BLaER1 (cell line): Measurements from ENCODE around the gene VOPP1.
"Not testable (repeated sequence)": the region's sequence is repeated elsewhere in the genome, so short reads cannot be mapped to it uniquely, and the experiment has no call there.

Experiments
- H3K27ac ChIP-seq: shearing (Covaris generic); formaldehyde crosslinking; 2 replicates; pipeline ENCODE4 v1.8.1; 2022
- H3K27me3 ChIP-seq: shearing (Covaris generic); formaldehyde crosslinking; 2 replicates; pipeline ENCODE4 v1.8.1; 2022
- H3K36me3 ChIP-seq: shearing (Covaris generic); formaldehyde crosslinking; 2 replicates; pipeline ENCODE4 v1.8.1; 2022
- H3K4me1 ChIP-seq: shearing (Covaris generic); formaldehyde crosslinking; 2 replicates; pipeline ENCODE4 v1.8.1; 2022
- H3K4me2 ChIP-seq: shearing (Covaris generic); formaldehyde crosslinking; 2 replicates; pipeline ENCODE4 v1.8.1; 2022
- H3K4me3 ChIP-seq: shearing (Covaris generic); formaldehyde crosslinking; 2 replicates; pipeline ENCODE4 v1.8.1; 2022
- H3K9ac ChIP-seq: shearing (Covaris generic); formaldehyde crosslinking; 2 replicates; pipeline ENCODE4 v1.8.1; 2022
- H3K9me3 ChIP-seq: shearing (Covaris generic); formaldehyde crosslinking; 2 replicates; pipeline ENCODE4 v1.8.1; 2022
- H4K20me1 ChIP-seq: shearing (Covaris generic); formaldehyde crosslinking; 2 replicates; pipeline ENCODE4 v1.8.1; 2022
- Cebpa-rat ChIP-seq: shearing (Covaris generic); IDR thresholded peaks from 2 replicates; pipeline ENCODE4 v1.8.1; 2022

VOPP1 gene, protein sequence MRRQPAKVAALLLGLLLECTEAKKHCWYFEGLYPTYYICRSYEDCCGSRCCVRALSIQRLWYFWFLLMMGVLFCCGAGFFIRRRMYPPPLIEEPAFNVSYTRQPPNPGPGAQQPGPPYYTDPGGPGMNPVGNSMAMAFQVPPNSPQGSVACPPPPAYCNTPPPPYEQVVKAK

DNA sequence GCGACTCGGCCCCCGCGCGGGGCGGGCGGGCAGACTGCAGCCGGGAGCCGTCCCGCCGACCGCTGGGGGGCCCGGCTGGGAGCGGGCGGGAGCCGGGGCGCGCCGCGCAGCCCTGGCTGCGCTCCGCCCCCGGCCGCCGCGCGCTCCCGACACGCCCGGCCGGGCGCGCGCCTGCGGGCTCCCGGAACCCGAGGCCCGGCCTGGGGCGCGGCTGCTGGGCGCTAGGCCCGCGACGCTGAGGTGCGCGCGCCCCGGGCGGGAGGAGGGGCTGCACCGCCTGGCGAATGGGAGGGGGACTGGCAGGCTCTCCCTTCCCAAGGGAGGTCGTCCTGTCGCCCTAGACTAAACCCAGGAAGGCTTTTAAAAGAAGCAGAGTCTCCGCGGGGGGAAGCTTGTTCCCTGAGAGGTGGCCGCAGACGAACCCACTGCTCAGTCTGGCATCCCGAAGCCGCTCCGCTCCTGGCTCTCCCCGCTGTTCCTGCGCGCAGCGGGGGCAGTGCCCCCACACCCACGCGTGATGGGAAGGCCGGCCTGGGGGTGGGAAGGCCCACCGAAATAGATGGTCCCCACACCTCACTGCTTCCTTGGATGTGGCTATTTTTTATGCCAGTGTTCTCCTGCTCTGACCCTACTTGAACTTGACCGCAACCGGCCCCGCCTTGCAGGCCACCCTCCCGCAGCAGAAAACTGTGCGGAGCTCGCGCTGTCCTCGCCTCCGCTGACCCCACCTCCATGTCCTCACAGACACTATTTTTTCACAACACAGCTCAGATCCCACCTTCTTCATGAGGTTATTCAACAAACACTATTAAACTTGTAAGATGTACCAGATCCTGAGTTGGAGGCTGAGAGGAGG, at the start of gene VOPP1:
Gene VOPP1 (minus strand): TSS at position 125 of the 856 bp plus-strand sequence. CDS start 178 bp downstream, outside the sequence.
- Histone ChIP-seq H3K4me3 (peak within 1 kb of the TSS; percentile 95), H3K27ac (peak within 1 kb of the TSS; percentile 91), H3K36me3 (no peaks in the 10 kb centered on the region), H3K4me1 (peaks cover 55% of the 10 kb centered on the region), H3K4me2 (peak within 1 kb of the TSS; percentile 96), H3K9me3 (no peaks in the 10 kb centered on the region), H4K20me1 (peaks cover 37% of the 10 kb centered on the region), H3K27me3 (no peaks in the 10 kb centered on the region), H3K9ac (peak within 1 kb of the TSS; percentile 94)
- no peak for TF ChIP-seq Cebpa-rat

DNA sequence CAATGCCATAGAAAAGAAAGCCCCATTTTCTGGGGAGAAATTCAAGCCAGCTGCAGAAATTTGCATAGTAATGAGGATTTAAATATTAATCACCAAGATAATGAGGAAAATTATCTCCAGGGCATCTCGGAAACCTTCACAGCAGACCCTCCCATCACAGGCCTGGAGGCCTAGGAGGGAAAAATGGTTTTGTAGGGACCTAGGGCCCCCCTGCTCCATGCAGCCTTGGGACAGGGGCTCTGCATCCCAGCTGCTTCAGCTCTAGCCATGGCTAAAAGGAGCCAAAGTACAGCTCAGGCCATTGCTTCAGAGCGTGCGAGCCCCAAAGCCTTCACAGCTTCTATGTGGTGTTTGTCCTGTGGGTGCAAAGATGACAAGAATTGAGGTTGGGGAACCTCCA, 46.6 kb upstream of the VOPP1 start:
- no peaks in the 10 kb centered on the region for H3K36me3 ChIP-seq
- TF ChIP-seq Cebpa-rat: no peak
- no peaks in the 10 kb centered on the region for H3K27me3 ChIP-seq
- peaks cover 26% of the 10 kb centered on the region for H3K4me1 ChIP-seq
- H3K9ac ChIP-seq: no peak overlapping the region
- H4K20me1 ChIP-seq: no peaks in the 10 kb centered on the region
- H3K4me3 ChIP-seq: no peak overlapping the region
- H3K4me2 ChIP-seq: no peak overlapping the region
- peaks cover 39% of the 10 kb centered on the region for H3K9me3 ChIP-seq
- H3K27ac ChIP-seq: no peak overlapping the region

DNA sequence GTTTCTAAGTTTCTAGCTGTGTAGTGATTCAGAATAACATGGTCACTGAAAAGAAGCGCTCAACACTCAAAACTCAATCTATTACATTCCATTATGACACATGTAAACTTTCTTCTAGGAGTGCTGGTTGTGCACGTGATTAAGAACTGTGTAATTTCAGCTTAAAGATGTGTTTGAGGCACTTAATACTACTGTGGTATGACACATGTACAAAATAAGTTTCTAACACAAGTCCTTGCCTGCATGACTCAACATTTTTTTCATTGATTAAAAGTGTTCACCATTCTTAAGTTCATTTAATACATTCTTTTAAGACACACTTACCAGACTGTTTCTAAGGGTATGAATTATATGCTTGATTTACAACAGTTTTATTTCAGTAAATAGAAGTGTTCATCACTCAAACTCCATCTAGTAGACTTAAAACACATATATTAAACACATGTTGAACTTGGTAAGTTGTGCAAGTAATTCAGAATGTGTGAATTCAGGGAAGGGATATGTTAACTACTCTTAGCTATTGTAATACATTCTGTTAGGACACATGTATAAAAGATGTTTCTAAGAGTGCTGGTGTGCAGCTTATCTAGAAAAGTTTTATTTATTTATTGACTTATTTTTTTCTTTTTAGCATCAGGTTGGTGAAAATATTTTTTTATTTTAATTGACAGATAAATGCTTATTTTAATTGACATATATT, 42.2 kb upstream of the VOPP1 start:
- not testable (repeated sequence) for H3K4me2 ChIP-seq, H3K9ac ChIP-seq, H3K4me1 ChIP-seq, H4K20me1 ChIP-seq, H3K27me3 ChIP-seq, H3K4me3 ChIP-seq, H3K36me3 ChIP-seq, H3K27ac ChIP-seq
- peaks cover 18% of the 10 kb centered on the region for H3K9me3 ChIP-seq

DNA sequence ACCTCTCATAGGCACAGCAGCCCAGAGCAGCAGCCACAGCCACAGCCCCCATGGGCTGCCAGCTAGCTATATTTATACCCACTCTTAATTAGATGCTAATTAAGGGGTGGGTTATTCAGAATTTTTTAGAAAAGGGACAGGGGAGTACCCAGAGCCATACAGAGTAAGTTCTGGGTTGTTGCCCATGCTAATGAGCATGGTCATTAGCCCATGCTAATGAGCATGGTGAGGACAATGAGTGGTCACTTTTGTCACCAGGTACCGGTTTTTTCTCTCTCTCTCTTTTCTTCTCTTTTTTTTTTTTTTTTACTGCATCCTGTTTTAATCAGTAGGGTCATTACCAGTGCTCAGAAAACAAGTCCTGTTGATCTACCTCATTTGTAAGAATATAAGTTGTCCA, 37.4 kb upstream of the VOPP1 start:
- H3K27ac ChIP-seq, H4K20me1 ChIP-seq, H3K4me1 ChIP-seq, H3K9ac ChIP-seq, H3K4me2 ChIP-seq, H3K9me3 ChIP-seq, H3K4me3 ChIP-seq, H3K27me3 ChIP-seq, H3K36me3 ChIP-seq: not testable (repeated sequence)

DNA sequence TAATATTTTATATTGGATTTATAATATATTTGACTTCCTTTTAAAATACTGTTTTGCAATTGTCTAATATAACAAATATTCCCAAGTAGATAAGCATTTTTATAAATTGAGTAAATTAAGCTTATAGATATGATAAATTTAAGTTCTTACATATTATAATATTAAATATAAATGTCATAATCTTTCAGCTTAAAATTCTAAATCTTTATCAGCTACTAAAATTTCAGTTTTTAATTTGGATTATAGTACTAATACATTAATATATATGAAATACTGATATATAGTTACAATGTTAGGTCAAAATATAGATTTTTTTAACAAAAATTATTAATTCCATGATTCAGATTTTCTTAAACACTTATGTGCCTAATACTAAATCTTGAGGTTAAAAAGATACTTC, 33.4 kb upstream of the VOPP1 start:
- not testable (repeated sequence) for H3K4me3 ChIP-seq, H3K36me3 ChIP-seq, H3K4me2 ChIP-seq, H4K20me1 ChIP-seq, H3K9me3 ChIP-seq, H3K27me3 ChIP-seq, H3K4me1 ChIP-seq, H3K27ac ChIP-seq, H3K9ac ChIP-seq

DNA sequence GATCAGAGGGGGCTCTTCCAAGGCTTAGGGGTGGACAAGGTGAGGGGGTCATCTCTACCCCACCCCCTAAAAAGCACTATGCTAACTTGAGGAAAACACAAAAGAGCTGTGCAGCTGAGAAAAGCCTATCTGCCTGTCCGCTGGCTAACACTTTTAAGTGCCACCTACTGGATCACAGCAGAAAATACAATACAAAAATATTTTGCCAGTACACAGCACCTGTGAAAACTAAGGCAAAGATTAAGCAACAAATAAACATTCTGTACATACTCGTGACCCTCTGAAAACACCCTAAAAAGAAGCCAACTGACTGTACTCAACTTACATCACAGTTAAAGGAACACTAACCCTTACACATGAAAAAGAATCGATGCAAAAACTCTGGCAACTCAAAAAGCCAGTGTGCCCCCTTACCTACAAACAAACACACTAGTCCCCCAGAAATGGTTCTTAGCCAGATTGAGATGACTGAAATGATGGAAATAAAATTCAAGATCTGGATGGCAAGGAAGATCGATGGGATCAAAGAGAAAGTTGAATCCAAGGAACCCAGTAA, 25.7 kb upstream of the VOPP1 start:
- not testable (repeated sequence) for H3K27ac ChIP-seq, H3K9me3 ChIP-seq, H3K4me2 ChIP-seq, H3K27me3 ChIP-seq, H3K4me3 ChIP-seq, H3K36me3 ChIP-seq, H4K20me1 ChIP-seq, H3K4me1 ChIP-seq, H3K9ac ChIP-seq

DNA sequence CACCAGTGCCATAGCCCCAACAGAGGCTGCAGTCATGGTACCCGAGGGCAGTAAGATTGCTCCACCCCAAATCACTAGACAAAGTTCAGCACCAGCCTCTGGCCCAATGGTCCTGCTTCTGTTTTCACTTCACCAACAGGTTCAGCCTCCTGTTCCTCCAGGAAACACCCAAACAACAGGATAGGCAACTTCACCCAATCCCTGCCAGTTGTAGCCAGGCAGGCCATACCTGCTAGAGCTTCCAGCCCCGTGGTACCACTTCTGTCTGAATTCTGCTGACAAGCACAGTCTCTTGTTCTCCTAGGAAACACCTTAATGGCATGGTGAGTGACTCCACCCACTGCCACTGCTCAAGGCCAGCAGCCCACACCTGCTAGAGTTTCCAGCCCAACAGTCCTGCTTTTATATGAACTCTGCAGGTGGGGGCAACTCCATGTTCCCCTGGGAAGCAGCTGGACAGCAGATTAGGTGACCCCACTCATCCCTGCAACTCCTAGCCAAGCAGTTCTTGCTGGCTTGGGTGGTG, 25.0 kb upstream of the VOPP1 start:
- H3K27ac ChIP-seq, H3K27me3 ChIP-seq, H3K4me1 ChIP-seq, H3K9me3 ChIP-seq, H4K20me1 ChIP-seq, H3K4me2 ChIP-seq, H3K4me3 ChIP-seq, H3K9ac ChIP-seq, H3K36me3 ChIP-seq: not testable (repeated sequence)

DNA sequence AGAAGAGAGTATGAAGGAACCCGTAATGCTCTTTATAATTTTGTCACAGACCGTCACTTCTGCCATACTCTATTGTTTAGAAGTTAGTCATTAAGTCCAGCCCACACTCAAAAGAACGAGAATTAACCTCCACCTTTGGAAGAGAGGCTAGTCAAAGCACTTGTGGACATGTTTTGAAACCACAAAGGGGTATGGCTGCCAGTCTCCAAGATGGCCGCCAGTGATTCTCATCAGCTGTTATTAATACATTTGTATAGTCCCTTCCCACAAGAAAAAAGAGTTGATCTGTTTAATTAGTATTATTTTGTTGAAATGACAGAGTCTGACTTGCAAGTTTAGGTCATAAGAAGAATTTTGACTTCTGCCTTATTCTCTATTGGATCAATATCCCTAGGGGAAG, 23.2 kb upstream of the VOPP1 start:
- no peak overlapping the region for H3K4me2 ChIP-seq
- no peaks in the 10 kb centered on the region for H3K27me3 ChIP-seq
- no peak overlapping the region for H3K4me3 ChIP-seq
- no peak overlapping the region for H3K9ac ChIP-seq
- no peak for TF ChIP-seq Cebpa-rat
- no peaks in the 10 kb centered on the region for H3K36me3 ChIP-seq
- no peak overlapping the region for H3K27ac ChIP-seq
- no peaks in the 10 kb centered on the region for H4K20me1 ChIP-seq
- H3K9me3 ChIP-seq: no peaks in the 10 kb centered on the region
- no peaks in the 10 kb centered on the region for H3K4me1 ChIP-seq

DNA sequence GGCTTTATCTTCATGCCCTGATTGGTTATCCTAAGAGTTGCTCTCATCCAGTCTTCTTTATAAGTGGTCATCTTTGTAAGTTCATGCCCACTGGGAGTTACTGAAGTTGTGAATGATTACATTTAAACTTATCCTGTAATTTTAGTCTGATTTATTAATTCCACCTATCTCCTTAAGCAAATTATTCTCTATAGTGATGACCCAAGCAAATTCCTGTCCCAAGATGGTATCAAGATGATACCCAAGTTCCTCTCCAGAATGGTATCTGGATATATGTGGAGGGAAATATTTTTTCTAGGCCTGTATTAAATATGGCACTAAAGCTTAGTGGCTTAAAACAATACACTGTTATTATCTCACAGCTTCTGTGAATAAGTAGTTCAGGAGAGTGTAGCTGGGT, 22.6 kb upstream of the VOPP1 start:
- Histone ChIP-seq H3K9me3 (no peaks in the 10 kb centered on the region), H3K27ac (no peak overlapping the region), H3K4me2 (no peak overlapping the region), H3K9ac (no peak overlapping the region), H3K4me1 (no peaks in the 10 kb centered on the region), H3K36me3 (no peaks in the 10 kb centered on the region), H3K27me3 (no peaks in the 10 kb centered on the region), H3K4me3 (no peak overlapping the region), H4K20me1 (no peaks in the 10 kb centered on the region)
- TF ChIP-seq Cebpa-rat: no peak

DNA sequence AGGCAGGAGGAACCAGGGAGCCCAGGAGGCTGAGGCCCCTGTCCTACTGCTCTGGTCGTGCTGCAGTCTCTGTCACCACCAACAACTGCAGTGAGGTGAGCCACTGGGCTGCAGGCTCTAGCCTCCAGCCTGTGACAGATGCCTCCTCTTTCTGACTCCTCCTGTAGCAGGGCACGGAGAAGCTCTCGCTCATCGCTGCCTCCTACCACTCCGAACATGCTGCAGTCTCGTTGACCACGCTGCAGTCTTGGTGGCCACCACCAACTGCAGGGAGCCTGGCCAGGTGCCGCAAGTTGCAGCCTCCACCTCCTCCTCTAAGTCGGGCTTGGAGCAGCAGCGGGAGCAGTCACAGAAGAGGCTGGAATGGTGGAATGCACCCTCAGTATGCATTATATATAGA, 22.1 kb upstream of the VOPP1 start:
- Histone ChIP-seq H4K20me1 (no peaks in the 10 kb centered on the region), H3K9ac (no peak overlapping the region), H3K4me3 (no peak overlapping the region), H3K36me3 (no peaks in the 10 kb centered on the region), H3K27ac (no peak overlapping the region), H3K4me1 (no peaks in the 10 kb centered on the region), H3K4me2 (no peak overlapping the region), H3K9me3 (no peaks in the 10 kb centered on the region), H3K27me3 (no peaks in the 10 kb centered on the region)
- TF ChIP-seq Cebpa-rat: no peak
